GM12878 (cell line): Measurements from ENCODE around the gene GOLGA5.

Source experiments
- CREB1 ChIP-seq: IDR thresholded peaks from 2 replicates; pipeline ENCODE4 v1.6.1; 2012; ENCODE audit warnings: low read depth, mild to moderate bottlenecking, inconsistent platforms
- KDM1A ChIP-seq: fragments of 200-600 bp; sonication (generic); IDR thresholded peaks from 2 replicates; pipeline ENCODE4 v1.6.1; 2016; ENCODE audit warnings: borderline replicate concordance
- NFYB ChIP-seq: IDR thresholded peaks from 2 replicates; pipeline ENCODE4 v1.6.1; 2011; ENCODE audit warnings: low read depth, mild to moderate bottlenecking, low read length, improper control_type of control experiment, moderate library complexity; ENCODE audit not compliant: insufficient read depth
- TAF1 ChIP-seq: IDR thresholded peaks from 2 replicates; pipeline ENCODE4 v1.6.1; 2011; ENCODE audit warnings: mild to moderate bottlenecking, low read depth, low read length, borderline replicate concordance
- TF ChIP-seq, protein P1 (sequence below), 3 experiments: IDR thresholded peaks in 2 of 3; conservative IDR thresholded peaks in 1 of 3; 2 replicates each; pipeline ENCODE4 v1.5.1; 2011; ENCODE audit warnings: low read depth in 3 of 3, low read length in 3 of 3, mild to moderate bottlenecking in 3 of 3, control low read depth in 2 of 3, moderate library complexity in 2 of 3, inconsistent platforms in 1 of 3, mixed read lengths in 1 of 3; ENCODE audit not compliant: control insufficient read depth in 2 of 3, insufficient read depth in 1 of 3; ENCODE audit errors: extremely low read depth in 1 of 3

DNA sequence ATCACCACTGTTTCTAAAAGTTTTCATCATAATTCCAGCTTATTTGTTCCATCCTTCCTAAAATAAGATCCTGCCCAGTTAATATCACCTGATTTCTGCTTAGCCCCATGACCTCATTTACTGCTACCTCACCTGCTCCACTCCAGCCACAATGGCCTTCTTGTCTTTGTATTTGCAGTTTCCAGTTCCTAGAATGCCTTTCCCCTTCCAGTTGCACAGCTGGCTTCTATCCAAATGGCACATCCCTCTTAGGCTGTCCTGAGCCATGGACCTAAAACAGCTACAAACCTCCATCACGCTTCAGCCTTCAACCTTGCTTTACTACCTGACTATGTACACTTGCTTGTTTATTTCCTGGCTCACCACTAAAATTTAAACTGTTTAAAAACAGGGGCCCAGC lies 39.1 kb upstream of the GOLGA5 start:
- TF ChIP-seq, protein P1, sequence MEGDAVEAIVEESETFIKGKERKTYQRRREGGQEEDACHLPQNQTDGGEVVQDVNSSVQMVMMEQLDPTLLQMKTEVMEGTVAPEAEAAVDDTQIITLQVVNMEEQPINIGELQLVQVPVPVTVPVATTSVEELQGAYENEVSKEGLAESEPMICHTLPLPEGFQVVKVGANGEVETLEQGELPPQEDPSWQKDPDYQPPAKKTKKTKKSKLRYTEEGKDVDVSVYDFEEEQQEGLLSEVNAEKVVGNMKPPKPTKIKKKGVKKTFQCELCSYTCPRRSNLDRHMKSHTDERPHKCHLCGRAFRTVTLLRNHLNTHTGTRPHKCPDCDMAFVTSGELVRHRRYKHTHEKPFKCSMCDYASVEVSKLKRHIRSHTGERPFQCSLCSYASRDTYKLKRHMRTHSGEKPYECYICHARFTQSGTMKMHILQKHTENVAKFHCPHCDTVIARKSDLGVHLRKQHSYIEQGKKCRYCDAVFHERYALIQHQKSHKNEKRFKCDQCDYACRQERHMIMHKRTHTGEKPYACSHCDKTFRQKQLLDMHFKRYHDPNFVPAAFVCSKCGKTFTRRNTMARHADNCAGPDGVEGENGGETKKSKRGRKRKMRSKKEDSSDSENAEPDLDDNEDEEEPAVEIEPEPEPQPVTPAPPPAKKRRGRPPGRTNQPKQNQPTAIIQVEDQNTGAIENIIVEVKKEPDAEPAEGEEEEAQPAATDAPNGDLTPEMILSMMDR (IDR thresholded peaks at IDR 0.05 in 2 of 3, conservative IDR thresholded peaks at IDR 0.05 in 1 of 3; ENCODE audit: control insufficient read depth in 2 of 3, extremely low read depth in 1 of 3, insufficient read depth in 1 of 3, low read depth in 3 of 3, low read length in 3 of 3): no peak
- no peak for TF ChIP-seq TAF1
- TF ChIP-seq NFYB: no peak
- no peak for TF ChIP-seq CREB1
- TF ChIP-seq KDM1A: no peak
